Suprapubic skin (tissue), 4 donors: ENCODE data around the gene DCDC2. TPM values are rescaled to one million over a fixed set of nuclear protein-coding genes. Genes with fewer than 3 reads are reported as not detected.
"Not testable (repeated sequence)": the region's sequence is repeated elsewhere in the genome, so short reads cannot be mapped to it uniquely, and the experiment has no call there.

Source experiments
- DNase-seq, 2 donors: peaks; one replicate each; pipeline ENCODE4 v3.0.0-alpha.2; 2019; ENCODE audit warnings: low spot score in 2 of 2
- H3K27ac ChIP-seq: fragments of 200-600 bp; sonication (generic); one replicate; pipeline ENCODE4 v1.5.1; 2019
- H3K27me3 ChIP-seq: fragments of 200-600 bp; sonication (generic); one replicate; pipeline ENCODE4 v1.5.1; 2019
- H3K36me3 ChIP-seq: fragments of 200-600 bp; sonication (generic); one replicate; pipeline ENCODE4 v1.5.1; 2019
- H3K4me1 ChIP-seq: fragments of 200-600 bp; sonication (generic); one replicate; pipeline ENCODE4 v1.5.1; 2019
- H3K4me3 ChIP-seq: fragments of 200-600 bp; sonication (generic); one replicate; pipeline ENCODE4 v1.5.1; 2019; ENCODE audit warnings: mild to moderate bottlenecking
- H3K9me3 ChIP-seq: fragments of 200-600 bp; sonication (generic); one replicate; pipeline ENCODE4 v1.5.1; 2019
- EP300 ChIP-seq: sonication (generic); formaldehyde crosslinking; IDR thresholded peaks from one replicate; pipeline ENCODE4 v1.6.1; 2017; ENCODE audit warnings: antibody characterized with exemption
- POLR2A ChIP-seq, 2 donors: fragments of 450-650 bp; IDR thresholded peaks; one replicate each; pipeline ENCODE4 v1.6.1; 2017; ENCODE audit warnings: antibody characterized with exemption in 2 of 2, mild to moderate bottlenecking in 2 of 2, moderate library complexity in 2 of 2
- POLR2AphosphoS5 ChIP-seq, 3 donors: sonication (generic); formaldehyde crosslinking; IDR thresholded peaks; one replicate each; pipeline ENCODE4 v1.6.1; 2017; ENCODE audit warnings: antibody characterized with exemption in 3 of 3
- WGBS: methylation state at CpG from one replicate; pipeline ENCODE4 v1.1.5; 2018; 5-methylcytosine and 5-hydroxymethylcytosine counted together
- total RNA-seq, 4 donors: library from RNA; depleted of rRNA; stranded (reverse); fragments of >200 nt; gene quantifications; one replicate each; pipeline ENCODE4 v1.1.0, GENCODE V29; 2016
- TF ChIP-seq, protein P1 (sequence below), 2 donors: fragments of 200-600 bp in 1 of 2; fragments of 450-650 bp in 1 of 2; sonication (generic) in 1 of 2; IDR thresholded peaks; one replicate each; pipeline ENCODE4 v1.5.1; 2016 to 2019; ENCODE audit warnings: antibody characterized with exemption in 2 of 2, mild to moderate bottlenecking in 1 of 2, moderate library complexity in 1 of 2

Gene DCDC2
- total RNA-seq, 4 donors from 2014 or later = 0.15 to 0.55 (median 0.16) TPM; not detected in 1

DNA sequence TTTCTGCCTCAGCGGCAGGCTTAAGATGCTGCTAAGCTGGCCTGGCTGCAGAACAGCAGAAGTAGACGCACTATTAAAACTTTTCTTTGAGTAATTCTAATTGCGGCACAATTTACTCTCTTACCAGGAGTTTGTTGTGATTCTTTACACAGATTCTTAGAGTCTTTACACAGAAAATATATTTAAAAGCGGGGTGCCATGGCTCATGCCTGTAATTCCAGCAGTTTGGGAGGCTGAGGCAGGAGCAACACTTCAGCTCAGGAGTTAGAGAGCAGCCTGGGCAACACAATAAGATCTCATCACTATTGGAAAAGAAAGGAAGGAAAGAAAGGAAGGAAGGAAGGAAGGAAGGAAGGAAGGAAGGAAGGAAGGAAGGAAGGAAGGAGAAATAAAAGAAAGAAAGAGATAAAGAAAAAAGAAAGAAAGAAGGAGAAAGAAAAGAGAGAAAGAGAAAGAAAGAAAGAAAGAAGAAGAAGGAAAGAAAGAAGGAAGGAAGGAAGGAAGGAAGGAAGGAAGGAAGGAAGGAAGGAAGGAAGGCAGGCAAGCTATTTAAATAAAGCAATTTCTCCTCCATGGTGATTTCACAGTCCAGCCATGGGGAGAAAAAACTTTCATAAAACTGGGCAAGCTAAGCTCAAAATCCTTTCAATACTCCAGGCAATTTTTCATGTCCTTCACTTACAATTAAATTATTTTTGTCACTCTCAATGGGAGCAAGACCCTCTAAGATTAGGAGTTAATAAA is 23.8 kb upstream of the DCDC2 start:
- Histone ChIP-seq H3K4me1 (no peaks in the 10 kb centered on the region), H3K27me3 (no peaks in the 10 kb centered on the region), H3K4me3 (no peak overlapping the region), H3K36me3 (no peaks in the 10 kb centered on the region), H3K9me3 (no peaks in the 10 kb centered on the region), H3K27ac (no peak overlapping the region)
- WGBS = 94% methylated on average over 4 of the region's 4 CpGs
- TF ChIP-seq POLR2A (IDR thresholded peaks at IDR 0.05) (no peak), POLR2AphosphoS5 (IDR thresholded peaks at IDR 0.05) (no peak), EP300 (no peak)
- TF ChIP-seq, protein P1, sequence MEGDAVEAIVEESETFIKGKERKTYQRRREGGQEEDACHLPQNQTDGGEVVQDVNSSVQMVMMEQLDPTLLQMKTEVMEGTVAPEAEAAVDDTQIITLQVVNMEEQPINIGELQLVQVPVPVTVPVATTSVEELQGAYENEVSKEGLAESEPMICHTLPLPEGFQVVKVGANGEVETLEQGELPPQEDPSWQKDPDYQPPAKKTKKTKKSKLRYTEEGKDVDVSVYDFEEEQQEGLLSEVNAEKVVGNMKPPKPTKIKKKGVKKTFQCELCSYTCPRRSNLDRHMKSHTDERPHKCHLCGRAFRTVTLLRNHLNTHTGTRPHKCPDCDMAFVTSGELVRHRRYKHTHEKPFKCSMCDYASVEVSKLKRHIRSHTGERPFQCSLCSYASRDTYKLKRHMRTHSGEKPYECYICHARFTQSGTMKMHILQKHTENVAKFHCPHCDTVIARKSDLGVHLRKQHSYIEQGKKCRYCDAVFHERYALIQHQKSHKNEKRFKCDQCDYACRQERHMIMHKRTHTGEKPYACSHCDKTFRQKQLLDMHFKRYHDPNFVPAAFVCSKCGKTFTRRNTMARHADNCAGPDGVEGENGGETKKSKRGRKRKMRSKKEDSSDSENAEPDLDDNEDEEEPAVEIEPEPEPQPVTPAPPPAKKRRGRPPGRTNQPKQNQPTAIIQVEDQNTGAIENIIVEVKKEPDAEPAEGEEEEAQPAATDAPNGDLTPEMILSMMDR (IDR thresholded peaks at IDR 0.05) = no peak
- DNase-seq = no peak

GRCh38 chr6:24378473-24379097 is 20.7 kb upstream of the DCDC2 start:
- TF ChIP-seq POLR2AphosphoS5 (IDR thresholded peaks at IDR 0.05) = no peak
- DNase-seq = no peak
- 33% methylated on average over 1 of the region's 1 CpG for WGBS
- H3K36me3 ChIP-seq = no peaks in the 10 kb centered on the region
- no peaks in the 10 kb centered on the region for H3K4me1 ChIP-seq
- H3K4me3 ChIP-seq = no peak overlapping the region
- H3K9me3 ChIP-seq = no peaks in the 10 kb centered on the region
- H3K27ac ChIP-seq = no peak overlapping the region
- H3K27me3 ChIP-seq = no peaks in the 10 kb centered on the region

GRCh38 chr6:24376871-24377270 is 19.0 kb upstream of the DCDC2 start:
- TF ChIP-seq POLR2AphosphoS5 (IDR thresholded peaks at IDR 0.05) (no peak), POLR2A (IDR thresholded peaks at IDR 0.05) (no peak), EP300 (no peak)
- TF ChIP-seq, protein P1 (IDR thresholded peaks at IDR 0.05) = no peak
- no peaks in the 10 kb centered on the region for H3K36me3 ChIP-seq
- no peak for DNase-seq
- H3K27me3 ChIP-seq = no peaks in the 10 kb centered on the region
- no peak overlapping the region for H3K27ac ChIP-seq
- H3K4me1 ChIP-seq = no peaks in the 10 kb centered on the region
- H3K9me3 ChIP-seq = no peaks in the 10 kb centered on the region
- 32% methylated on average over 4 of the region's 4 CpGs for WGBS
- H3K4me3 ChIP-seq = no peak overlapping the region

GRCh38 chr6:24374612-24375011 is 16.8 kb upstream of the DCDC2 start:
- Histone ChIP-seq H3K9me3 (no peaks in the 10 kb centered on the region), H3K27ac (no peak overlapping the region), H3K27me3 (no peaks in the 10 kb centered on the region), H3K4me3 (no peak overlapping the region), H3K4me1 (no peaks in the 10 kb centered on the region), H3K36me3 (no peaks in the 10 kb centered on the region)
- TF ChIP-seq POLR2A (IDR thresholded peaks at IDR 0.05) (no peak), POLR2AphosphoS5 (IDR thresholded peaks at IDR 0.05) (no peak), EP300 (no peak)
- TF ChIP-seq, protein P1 (IDR thresholded peaks at IDR 0.05) = no peak
- no peak for DNase-seq
- 87% methylated on average over 6 of the region's 6 CpGs for WGBS

DNA sequence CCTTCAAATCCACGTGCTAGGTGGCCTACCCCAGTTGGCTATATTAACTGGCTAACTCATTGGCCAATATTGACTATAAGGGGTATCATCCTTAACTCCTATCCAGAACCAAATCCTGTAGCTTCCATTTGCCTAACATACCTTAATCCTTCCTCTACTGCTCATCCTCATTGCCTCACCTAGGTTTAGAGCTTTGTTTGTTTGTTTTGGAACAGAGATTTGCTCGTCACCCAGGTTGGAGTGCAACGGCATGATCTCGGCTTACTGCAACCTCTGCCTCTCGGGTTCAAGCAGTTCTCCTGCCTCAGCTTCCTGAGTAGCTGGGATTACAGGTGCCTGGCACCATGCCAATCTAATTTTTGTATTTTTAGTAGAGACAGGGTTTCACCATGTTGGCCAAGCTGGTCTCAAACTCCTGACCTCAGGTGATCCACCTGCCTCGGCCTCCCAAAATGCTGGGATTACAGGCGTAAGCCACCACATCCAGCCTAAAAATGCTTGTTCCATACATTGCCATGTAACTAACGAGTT is 7.3 kb upstream of the DCDC2 start:
- not testable (repeated sequence) for DNase-seq, H3K9me3 ChIP-seq, H3K4me3 ChIP-seq, H3K27me3 ChIP-seq, H3K4me1 ChIP-seq, H3K27ac ChIP-seq, H3K36me3 ChIP-seq
- 87% methylated on average over 7 of the region's 8 CpGs for WGBS

DNA sequence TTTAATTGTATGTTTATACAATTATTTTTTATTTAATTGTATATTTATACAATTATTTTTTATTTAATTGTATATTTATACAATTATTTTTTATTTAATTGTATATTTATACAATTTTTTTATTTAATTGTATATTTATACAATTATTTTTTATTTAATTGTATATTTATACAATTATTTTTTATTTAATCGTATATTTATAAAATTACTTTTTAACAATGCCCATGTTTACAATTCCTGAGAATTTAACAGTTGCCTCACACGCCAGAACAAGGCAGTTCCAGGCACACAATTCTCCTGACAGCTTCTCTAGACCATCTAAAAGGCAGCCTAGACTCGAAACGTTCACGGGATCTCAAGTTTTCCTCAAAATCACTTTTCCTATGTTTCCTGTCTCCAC is 4.5 kb upstream of the DCDC2 start:
- not testable (repeated sequence) for H3K27ac ChIP-seq, DNase-seq, H3K27me3 ChIP-seq, H3K36me3 ChIP-seq, H3K9me3 ChIP-seq, H3K4me3 ChIP-seq
- 84% methylated on average over 5 of the region's 5 CpGs for WGBS
- H3K4me1 ChIP-seq = peaks cover 18% of the 10 kb centered on the region
